ENCODE measurements around the gene GPC3.

GRCh38 chrX:133645256-133645655 is 340.1 kb downstream of the GPC3 start:
- TF ChIP-seq CTCF (conservative IDR thresholded peaks at IDR 0.05) (no peak), EZH2 (IDR thresholded peaks at IDR 0.05; ENCODE audit: low read depth) (no peak)
